GM10847 (cell line): ENCODE measurements around the gene APMAP.

Experiments
- POLR2A ChIP-seq: IDR thresholded peaks from 2 replicates; pipeline ENCODE4 v1.6.1; 2011; ENCODE audit not compliant: insufficient read length; ENCODE audit errors: extremely low read depth

APMAP gene

GRCh38 chr20:24987873-24988835 lies 4.4 kb downstream of the APMAP start:
- no peak for TF ChIP-seq POLR2A

DNA sequence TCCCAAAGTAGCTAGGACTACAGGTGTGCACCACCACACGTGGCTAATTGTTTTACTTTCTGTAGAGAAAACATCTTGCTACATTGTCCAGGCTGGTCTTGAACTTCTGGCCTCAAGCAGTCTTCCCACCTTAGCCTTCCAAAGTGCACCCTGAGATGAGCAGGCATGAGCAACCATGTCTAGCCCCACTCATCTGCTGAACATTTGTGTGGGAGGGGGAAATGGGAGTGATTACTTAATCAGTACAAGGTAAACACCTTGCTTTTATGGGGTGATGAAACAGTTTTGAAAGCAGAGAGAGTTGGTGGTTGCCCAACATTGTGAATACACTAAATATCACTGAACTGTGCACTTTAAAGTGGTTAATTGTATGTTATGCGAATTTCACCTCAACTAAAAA lies 5.3 kb downstream of the APMAP start:
- TF ChIP-seq POLR2A: no peak

GRCh38 chr20:24986436-24987015 lies 6.0 kb downstream of the APMAP start:
- no peak for TF ChIP-seq POLR2A

DNA sequence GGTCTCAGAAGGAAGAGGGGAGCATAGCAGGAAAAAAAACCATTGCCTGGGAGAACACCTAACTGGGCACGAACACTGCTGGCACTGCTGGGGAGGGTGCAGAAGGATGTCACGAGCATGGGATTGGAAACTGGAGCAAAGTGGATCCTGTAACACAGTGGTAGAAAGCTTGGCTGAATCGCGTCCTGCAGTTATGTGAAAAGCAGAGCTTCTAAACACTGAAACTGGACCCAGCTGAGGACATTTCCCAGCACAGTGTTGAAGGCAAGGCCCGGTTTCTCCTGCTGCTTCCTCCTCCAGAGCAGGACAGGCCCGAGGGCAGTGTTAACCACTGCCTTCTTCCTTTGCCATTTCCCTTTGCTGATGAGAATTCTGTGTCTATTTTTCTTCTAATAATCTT lies 6.7 kb downstream of the APMAP start:
- no peak for TF ChIP-seq POLR2A

GRCh38 chr20:24984961-24985640 lies 7.5 kb downstream of the APMAP start:
- no peak for TF ChIP-seq POLR2A

DNA sequence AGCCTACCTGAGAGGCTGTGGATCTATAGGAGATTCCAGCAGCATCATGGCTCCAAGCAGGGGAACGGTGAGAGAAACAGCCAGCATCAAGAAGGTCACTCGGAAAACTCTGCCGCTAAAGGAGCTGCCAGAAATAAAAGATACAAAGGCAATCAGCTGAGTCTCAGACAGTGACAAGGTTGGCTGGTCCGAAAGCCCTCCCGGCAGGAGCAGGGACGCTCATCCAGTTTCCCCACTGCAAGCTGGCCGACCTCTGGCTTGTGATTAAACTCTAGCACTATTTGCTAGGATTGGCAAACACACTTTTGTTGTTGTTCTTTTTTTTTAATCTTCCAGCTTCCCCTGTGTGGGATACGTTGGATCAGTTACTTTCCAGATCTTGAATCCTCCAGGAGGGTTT lies 8.7 kb downstream of the APMAP start:
- no peak for TF ChIP-seq POLR2A

DNA sequence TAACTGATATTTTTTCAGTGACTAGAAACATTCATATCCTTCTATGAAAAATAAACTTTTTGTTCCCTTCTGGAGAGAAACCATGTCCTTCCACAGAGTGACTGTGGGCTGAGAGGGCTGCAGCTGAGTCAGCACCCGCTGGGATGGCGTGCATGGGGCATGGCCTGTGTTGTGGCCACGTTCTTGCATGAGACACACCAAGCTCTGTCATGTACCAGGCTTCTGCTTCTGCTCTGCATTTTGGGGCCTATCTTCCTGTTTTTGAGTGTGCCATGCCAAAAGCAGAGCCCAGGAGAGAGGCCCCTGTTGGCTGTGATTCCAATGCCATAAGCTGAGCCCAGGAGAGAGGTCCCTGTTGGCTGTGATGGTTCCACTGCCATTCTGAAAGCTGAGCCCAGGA lies 10.8 kb downstream of the APMAP start:
- no peak for TF ChIP-seq POLR2A

DNA sequence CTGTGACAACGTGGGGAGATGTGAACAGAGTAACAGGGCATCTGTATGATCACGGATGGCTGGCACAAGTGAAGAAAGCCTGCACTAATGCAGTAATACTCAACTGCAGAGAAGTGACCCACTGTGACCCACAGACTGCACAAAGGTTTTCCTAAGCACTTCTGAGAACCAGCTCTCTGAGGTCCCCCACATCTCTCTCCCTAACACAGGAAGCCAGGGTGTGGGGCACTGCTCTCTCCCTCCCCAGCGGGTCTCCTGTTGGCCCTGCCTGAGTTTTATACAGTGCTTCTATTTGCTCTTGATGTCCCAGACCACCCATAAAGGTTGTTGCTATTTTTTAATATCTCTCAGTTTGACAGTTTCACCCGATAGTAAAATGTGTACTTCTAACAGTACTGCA lies 11.3 kb downstream of the APMAP start:
- TF ChIP-seq POLR2A: no peak

DNA sequence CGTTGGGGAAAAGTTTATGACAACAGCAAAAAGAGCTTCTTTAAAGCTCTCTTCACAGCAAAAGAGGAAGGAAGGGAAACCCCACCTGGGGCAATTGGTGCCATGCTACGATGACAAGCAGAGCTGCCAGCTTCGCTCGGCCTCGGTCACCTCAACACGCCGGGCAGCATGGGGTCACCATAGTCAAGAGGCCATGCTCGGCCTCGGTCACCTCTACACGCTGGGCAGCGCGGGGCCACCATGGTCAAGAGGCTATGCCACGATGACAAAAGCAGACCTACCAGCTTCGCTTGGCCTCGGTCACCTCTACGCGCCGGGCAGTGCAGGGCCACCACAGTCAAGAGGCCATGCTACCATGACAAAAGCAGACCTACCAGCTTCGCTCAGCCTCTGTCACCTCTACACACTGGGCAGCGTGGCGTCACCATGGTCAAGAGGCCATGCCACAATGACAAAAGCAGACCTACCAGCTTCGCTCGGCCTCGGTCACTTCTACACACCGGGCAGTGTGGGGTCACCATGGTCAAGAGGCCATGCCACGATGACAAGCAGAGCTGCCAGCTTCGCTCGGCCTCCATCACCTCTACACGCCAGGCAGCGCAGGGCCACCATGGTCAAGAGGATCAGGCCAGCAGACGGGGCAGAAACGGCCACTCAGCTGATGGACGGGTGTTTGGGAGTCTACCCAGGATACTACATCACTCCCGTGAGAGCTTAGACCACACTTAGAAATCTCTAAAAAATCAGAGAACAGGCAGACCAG lies 12.1 kb downstream of the APMAP start:
- no peak for TF ChIP-seq POLR2A

- no peak for TF ChIP-seq POLR2A
Observed at GRCh38 chr20:24979036-24979960, 13.3 kb downstream of the APMAP start.

- no peak for TF ChIP-seq POLR2A
Observed at GRCh38 chr20:24978513-24978912, 14.0 kb downstream of the APMAP start.

GRCh38 chr20:24977797-24978196 lies 14.8 kb downstream of the APMAP start:
- no peak for TF ChIP-seq POLR2A

GRCh38 chr20:24977336-24977735 lies 15.2 kb downstream of the APMAP start:
- no peak for TF ChIP-seq POLR2A

- TF ChIP-seq POLR2A: no peak
Observed at GRCh38 chr20:24972341-24972740, 20.2 kb downstream of the APMAP start.
